ENCODE measurements around the gene ICA1. TPM values are rescaled to one million over a fixed set of nuclear protein-coding genes. Genes with fewer than 3 reads are reported as not detected.
A peak's percentile ranks its signal among the peaks of the same experiment; 100 is the strongest.

Gene ICA1
- polyA plus RNA-seq, 3 donors = 3.2 to 7.0 (median 4.2) TPM

- peaks cover 0 to 5% of the 10 kb centered on the region in 2 donors for H3K27me3 ChIP-seq (ENCODE audit: control insufficient read depth in 2 of 2, insufficient read depth in 2 of 2, low read length in 2 of 2)
- H3K27ac ChIP-seq (ENCODE audit: low read depth in 1 of 2, low read length in 2 of 2) = no peak overlapping the region
- no peaks in the 10 kb centered on the region for H4K20me1 ChIP-seq (ENCODE audit: insufficient read depth, low read length)
- no peak for DNase-seq
- H3K79me2 ChIP-seq (ENCODE audit: insufficient read depth, low read length) = no peaks in the 10 kb centered on the region
- no peak overlapping the region for H3K9ac ChIP-seq (ENCODE audit: insufficient read depth, low read length, poor library complexity, severe bottlenecking)
- H3K4me3 ChIP-seq (replicated peaks in 1 of 3; ENCODE audit: low read depth in 2 of 3, low read length in 3 of 3) = no peak overlapping the region
- no peaks in the 10 kb centered on the region for H3K9me3 ChIP-seq (replicated peaks in 1 of 2; ENCODE audit: control insufficient read depth in 1 of 2, insufficient read depth in 1 of 2, low read length in 2 of 2)
- peaks cover 0 to 5% (median 2%) of the 10 kb centered on the region in 7 donors for H3K9me3 Mint-ChIP-seq
- H2AFZ ChIP-seq (ENCODE audit: insufficient read depth, low read depth, low read length, poor library complexity, severe bottlenecking) = no peak overlapping the region
- peak overlapping the region; percentile 97 for H3K4me2 ChIP-seq (replicated peaks; ENCODE audit: extremely low read depth, low read length, poor library complexity, severe bottlenecking)
- H3K4me3 Mint-ChIP-seq = no peak overlapping the region
- H3K36me3 Mint-ChIP-seq = no peaks in the 10 kb centered on the region
- no CpG with 5 or more reads among the region's 7 CpGs for WGBS (ENCODE audit: insufficient coverage)
- no peaks in the 10 kb centered on the region for H3K36me3 ChIP-seq (replicated peaks in 1 of 2; ENCODE audit: control insufficient read depth in 1 of 2, insufficient read depth in 2 of 2, low read length in 2 of 2)
- peaks cover 18% of the 10 kb centered on the region for H3K4me1 Mint-ChIP-seq
- peaks cover 1 to 10% (median 6%) of the 10 kb centered on the region in 3 donors for H3K27me3 Mint-ChIP-seq (ENCODE audit: low read depth in 3 of 3)
- peaks cover 16 to 21% of the 10 kb centered on the region in 2 donors for H3K4me1 ChIP-seq (ENCODE audit: control insufficient read depth in 1 of 2, insufficient read depth in 2 of 2, low read length in 2 of 2)
- no peak overlapping the region for H3K27ac Mint-ChIP-seq
- no peak for TF ChIP-seq CTCF (IDR thresholded peaks at IDR 0.05)
- intact Hi-C loops (cut with micrococcal nuclease) = no loop called here
Measured at GRCh38 chr7:8263048-8263447, 1.1 kb upstream of the ICA1 start.

GRCh38 chr7:8260871-8261694, 884 bp downstream of the ICA1 start:
- WGBS (ENCODE audit: insufficient coverage) = 5% methylated on average over 23 of the region's 31 CpGs
- H3K4me1 ChIP-seq (ENCODE audit: control insufficient read depth in 1 of 2, insufficient read depth in 2 of 2, low read length in 2 of 2) = peaks cover 16 to 20% of the 10 kb centered on the region in 2 donors
- peaks cover 0 to 5% of the 10 kb centered on the region in 2 donors for H3K27me3 ChIP-seq (ENCODE audit: control insufficient read depth in 2 of 2, insufficient read depth in 2 of 2, low read length in 2 of 2)
- H3K4me2 ChIP-seq (replicated peaks; ENCODE audit: extremely low read depth, low read length, poor library complexity, severe bottlenecking) = peak overlapping the region; percentile 97
- H3K4me1 Mint-ChIP-seq = peaks cover 17% of the 10 kb centered on the region
- no peak overlapping the region for H3K27ac ChIP-seq (ENCODE audit: low read depth in 1 of 2, low read length in 2 of 2)
- H3K36me3 Mint-ChIP-seq = no peaks in the 10 kb centered on the region
- peaks cover 1 to 10% (median 6%) of the 10 kb centered on the region in 3 donors for H3K27me3 Mint-ChIP-seq (ENCODE audit: low read depth in 3 of 3)
- H4K20me1 ChIP-seq (ENCODE audit: insufficient read depth, low read length) = no peaks in the 10 kb centered on the region
- no peaks in the 10 kb centered on the region for H3K79me2 ChIP-seq (ENCODE audit: insufficient read depth, low read length)
- H3K9ac ChIP-seq (ENCODE audit: insufficient read depth, low read length, poor library complexity, severe bottlenecking) = peak overlapping the region; percentile 63
- H3K4me3 ChIP-seq (replicated peaks in 1 of 3; ENCODE audit: low read depth in 2 of 3, low read length in 3 of 3) = peak overlapping the region; percentile 47 to 89 (median 58)
- H3K4me3 Mint-ChIP-seq = peak overlapping the region; percentile 90 to 93
- no peak for TF ChIP-seq CTCF (IDR thresholded peaks at IDR 0.05)
- H3K9me3 ChIP-seq (replicated peaks in 1 of 2; ENCODE audit: control insufficient read depth in 1 of 2, insufficient read depth in 1 of 2, low read length in 2 of 2) = no peaks in the 10 kb centered on the region
- no peaks in the 10 kb centered on the region for H3K36me3 ChIP-seq (replicated peaks in 1 of 2; ENCODE audit: control insufficient read depth in 1 of 2, insufficient read depth in 2 of 2, low read length in 2 of 2)
- peak in 1 of 3 donors; percentile 6 for DNase-seq
- peak overlapping the region in 4 of 7 donors; percentile 27 to 67 (median 56) for H3K27ac Mint-ChIP-seq
- peak overlapping the region; percentile 88 for H2AFZ ChIP-seq (ENCODE audit: insufficient read depth, low read depth, low read length, poor library complexity, severe bottlenecking)
- H3K9me3 Mint-ChIP-seq = peaks cover 0 to 5% (median 2%) of the 10 kb centered on the region in 7 donors
- intact Hi-C loops (cut with micrococcal nuclease) = no loop called here
